NCI-H82 (cell line): ENCODE data around the gene RFC5.
"Not testable (repeated sequence)": the region's sequence is repeated elsewhere in the genome, so short reads cannot be mapped to it uniquely, and the experiment has no call there.

Source experiments
- DNase-seq: peaks from one replicate; lab custom pipeline; 2025; lab: John Stamatoyannopoulos, UW

RFC5 gene

GRCh38 chr12:118052324-118053070, 36.0 kb downstream of the RFC5 start:
- DNase-seq: no peak

GRCh38 chr12:118053071-118053985, 36.8 kb downstream of the RFC5 start:
- no peak for DNase-seq

- DNase-seq: peak; percentile 78
These were observed 38.6 kb downstream of the RFC5 start for GRCh38 chr12:118055144-118055557.

- DNase-seq: no peak
These were observed 39.6 kb downstream of the RFC5 start for GRCh38 chr12:118055865-118056773.

GRCh38 chr12:118058227-118058626, 41.7 kb downstream of the RFC5 start:
- no peak for DNase-seq

GRCh38 chr12:118058881-118059280, 42.4 kb downstream of the RFC5 start:
- DNase-seq: no peak

GRCh38 chr12:118059341-118060191, 43.1 kb downstream of the RFC5 start:
- DNase-seq: no peak

GRCh38 chr12:118060301-118061010, 44.0 kb downstream of the RFC5 start:
- DNase-seq: peak; percentile 59

GRCh38 chr12:118061011-118061872, 44.7 kb downstream of the RFC5 start, which contains the start of gene WSB2:
Gene WSB2 (minus strand): TSS chr12:118061179. CDS start chr12:118061048, 131 bp downstream.
- peak; percentile 50 for DNase-seq

GRCh38 chr12:118061873-118062843, 45.7 kb downstream of the RFC5 start:
- DNase-seq: peak; percentile 44

GRCh38 chr12:118063576-118064391, 47.3 kb downstream of the RFC5 start:
- DNase-seq: no peak

- peak; percentile 40 for DNase-seq
These were observed 48.1 kb downstream of the RFC5 start for GRCh38 chr12:118064608-118065007.

- DNase-seq: no peak
These were observed 48.9 kb downstream of the RFC5 start for GRCh38 chr12:118065380-118065779.

GRCh38 chr12:118068445-118068844, 51.9 kb downstream of the RFC5 start:
- no peak for DNase-seq

GRCh38 chr12:118070650-118071049, 54.1 kb downstream of the RFC5 start:
- no peak for DNase-seq

- no peak for DNase-seq
These were observed 57.3 kb downstream of the RFC5 start for GRCh38 chr12:118073768-118074167.

- not testable (repeated sequence) for DNase-seq
These were observed 65.0 kb downstream of the RFC5 start for GRCh38 chr12:118081521-118081920.
